GM23338 (cell line): ENCODE measurements around the gene CD28. TPM values are rescaled to one million over a fixed set of nuclear protein-coding genes. Genes with fewer than 3 reads are reported as not detected.
"Not testable (repeated sequence)": the region's sequence is repeated elsewhere in the genome, so short reads cannot be mapped to it uniquely, and the experiment has no call there.

Experiments
- ATAC-seq: fragments of 200-7000 bp; cut with Tn5 transposase; 3 replicates; pipeline ENCODE4 v1.9.1; 2020
- DNase-seq: peaks from one replicate; pipeline ENCODE4 v3.0.0-alpha.2; 2015; ENCODE audit warnings: low spot score
- H2AFZ ChIP-seq: fragments of 200-600 bp; sonication (generic); 2 replicates; pipeline ENCODE4 v1.8.0; 2016; ENCODE audit warnings: antibody characterized with exemption, mild to moderate bottlenecking, moderate library complexity
- H3F3A ChIP-seq: fragments of 200-600 bp; sonication (generic); replicated peaks from 2 replicates; pipeline ENCODE4 v1.8.0; 2017; ENCODE audit warnings: antibody characterized with exemption, mixed run types, low read depth
- H3K27ac ChIP-seq: fragments of 200-600 bp; sonication (generic); 2 replicates; pipeline ENCODE4 v1.6.1; 2016; ENCODE audit warnings: low read depth
- H3K27me3 ChIP-seq: fragments of 200-600 bp; sonication (generic); 2 replicates; pipeline ENCODE4 v1.8.0; 2016; ENCODE audit warnings: mild to moderate bottlenecking, mixed run types, moderate library complexity; ENCODE audit not compliant: insufficient read depth
- H3K36me3 ChIP-seq: fragments of 200-600 bp; sonication (generic); 2 replicates; pipeline ENCODE4 v1.8.0; 2016; ENCODE audit warnings: mild to moderate bottlenecking; ENCODE audit not compliant: insufficient read depth
- H3K4me1 ChIP-seq: fragments of 200-600 bp; sonication (generic); 2 replicates; pipeline ENCODE4 v1.8.0; 2016; ENCODE audit warnings: mild to moderate bottlenecking, moderate library complexity; ENCODE audit not compliant: insufficient read depth
- H3K4me2 ChIP-seq: fragments of 200-600 bp; sonication (generic); 2 replicates; pipeline ENCODE4 v1.7.1; 2017; ENCODE audit warnings: mixed run types
- H3K4me3 ChIP-seq: fragments of 200-600 bp; sonication (generic); 2 replicates; pipeline ENCODE4 v1.6.1; 2016; ENCODE audit warnings: mixed run types
- H3K79me2 ChIP-seq: fragments of 200-600 bp; sonication (generic); replicated peaks from 2 replicates; pipeline ENCODE4 v1.8.0; 2017; ENCODE audit warnings: mild to moderate bottlenecking; ENCODE audit not compliant: insufficient read depth
- H3K9me2 ChIP-seq: fragments of 200-600 bp; sonication (generic); 2 replicates; pipeline ENCODE4 v1.8.0; 2017; ENCODE audit not compliant: insufficient read depth
- H4K20me1 ChIP-seq: fragments of 200-600 bp; sonication (generic); replicated peaks from 2 replicates; pipeline ENCODE4 v1.8.0; 2017; ENCODE audit warnings: mild to moderate bottlenecking; ENCODE audit not compliant: insufficient read depth
- H3K27ac Mint-ChIP-seq: 2 replicates; pipeline ENCODE4 v1.8.0; 2020; ENCODE audit warnings: inconsistent platforms, mild to moderate bottlenecking, moderate library complexity, mixed read lengths
- H3K27me3 Mint-ChIP-seq: 3 replicates; pipeline ENCODE4 v1.8.0; 2022; ENCODE audit warnings: low read depth, mild to moderate bottlenecking, moderate library complexity, mixed read lengths, inconsistent platforms; ENCODE audit not compliant: insufficient read depth, poor library complexity
- H3K36me3 Mint-ChIP-seq: 3 replicates; pipeline ENCODE4 v1.8.0; 2021; ENCODE audit warnings: low read depth, mild to moderate bottlenecking, inconsistent platforms, moderate library complexity, mixed read lengths
- H3K4me1 Mint-ChIP-seq: 3 replicates; pipeline ENCODE4 v1.8.0; 2020; ENCODE audit warnings: mild to moderate bottlenecking, inconsistent platforms, mixed read lengths
- H3K4me3 Mint-ChIP-seq: 3 replicates; pipeline ENCODE4 v1.8.0; 2021; ENCODE audit warnings: moderate library complexity, mild to moderate bottlenecking, inconsistent platforms, mixed read lengths
- H3K9me3 Mint-ChIP-seq: 3 replicates; pipeline ENCODE4 v1.8.0; 2020; ENCODE audit warnings: moderate library complexity, mild to moderate bottlenecking, inconsistent platforms, mixed read lengths
- CREB1 ChIP-seq: fragments of 250-450 bp; sonication (Bioruptor Pico); IDR thresholded peaks from 2 replicates; pipeline ENCODE4 v1.5.0; 2020; ENCODE audit warnings: low read depth, mild to moderate bottlenecking, moderate library complexity
- EZH2phosphoT487 ChIP-seq: fragments of 200-600 bp; sonication (generic); IDR thresholded peaks from one replicate; pipeline ENCODE4 v1.8.1; 2018; ENCODE audit warnings: antibody characterized with exemption; ENCODE audit not compliant: unreplicated experiment
- JUNB ChIP-seq: IDR thresholded peaks from one replicate; pipeline ENCODE4 v1.6.1; 2016; ENCODE audit warnings: antibody characterized with exemption; ENCODE audit not compliant: unreplicated experiment
- NANOG ChIP-seq: IDR thresholded peaks from 2 replicates; pipeline ENCODE4 v1.6.1; 2016; ENCODE audit warnings: antibody characterized with exemption, borderline replicate concordance
- POLR2AphosphoS5 ChIP-seq: IDR thresholded peaks from 2 replicates; pipeline ENCODE4 v1.6.1; 2016; ENCODE audit warnings: antibody characterized with exemption, low read depth
- STAT1 ChIP-seq: IDR thresholded peaks from one replicate; pipeline ENCODE4 v1.6.1; 2016; ENCODE audit warnings: antibody characterized with exemption; ENCODE audit not compliant: unreplicated experiment
- ZNF331 ChIP-seq: fragments of 250-450 bp; sonication (Bioruptor Pico); IDR thresholded peaks from 2 replicates; pipeline ENCODE4 v1.5.0; 2020; ENCODE audit warnings: low read depth, mild to moderate bottlenecking, moderate library complexity
- polyA plus RNA-seq: library from polyadenylated mRNA; unstranded; fragments of >200 nt; fragmentation: Nextera tagmentation; extraction: Ambion mirVana; gene quantifications from 2 replicates; pipeline ENCODE4 v1.2.1, GENCODE V29; 2016
- total RNA-seq: library from RNA; depleted of rRNA; stranded (reverse); fragments of >200 nt; shearing (Covaris generic); gene quantifications from 2 replicates; pipeline ENCODE4 v1.2.3, GENCODE V29; 2014
- TF ChIP-seq, protein P1 (sequence below): fragments of 250-450 bp; sonication (Bioruptor Pico); IDR thresholded peaks from 2 replicates; pipeline ENCODE4 v1.5.0; 2020; ENCODE audit warnings: mild to moderate bottlenecking, moderate library complexity
- TF ChIP-seq, protein P2 (sequence below), 2 experiments: fragments of 200-600 bp in 1 of 2; sonication (generic) in 1 of 2; conservative IDR thresholded peaks; 2 replicates each; pipeline versions ENCODE4 v1.5.1 to v1.6.1; 2016 to 2017; ENCODE audit warnings: antibody characterized with exemption in 2 of 2, low read depth in 2 of 2, mild to moderate bottlenecking in 2 of 2, moderate library complexity in 1 of 2

The CD28 gene
- total and polyA plus RNA-seq, 2 experiments from 2014 or later: not detected

DNA sequence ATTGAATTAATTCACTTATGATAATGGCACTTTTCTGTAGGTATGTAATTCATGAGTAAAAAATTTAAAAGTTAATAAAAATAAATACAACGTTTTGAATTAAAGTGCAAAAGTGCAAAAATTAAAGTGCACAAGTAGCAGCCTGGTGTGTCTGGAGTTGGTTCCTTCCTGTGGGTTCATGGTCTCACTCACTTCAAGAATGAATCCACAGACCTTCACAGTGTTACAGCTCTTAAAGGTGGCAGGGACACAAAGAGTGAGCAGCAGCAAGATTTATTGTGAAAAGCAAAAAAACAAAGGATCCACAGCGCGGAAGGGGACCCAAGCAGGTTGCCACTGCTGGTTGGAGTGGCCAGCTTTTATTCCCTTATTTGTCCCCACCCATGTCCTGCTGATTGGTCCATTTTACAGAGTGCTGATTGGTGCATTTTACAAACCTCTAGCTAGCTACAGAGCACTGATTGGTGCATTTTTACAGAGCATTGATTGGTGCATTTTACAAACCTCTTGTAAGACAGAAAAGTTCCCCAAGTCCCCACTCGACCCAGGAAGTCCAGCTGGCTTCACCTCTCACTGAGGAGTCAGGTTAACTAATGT, 73.1 kb downstream of the CD28 start:
- not testable (repeated sequence) for H3K4me1 ChIP-seq, H3K4me3 Mint-ChIP-seq, H3K4me1 Mint-ChIP-seq, DNase-seq, H3K27me3 ChIP-seq, H3F3A ChIP-seq, H3K36me3 ChIP-seq, H3K27ac Mint-ChIP-seq, H3K27me3 Mint-ChIP-seq, H3K79me2 ChIP-seq, H3K27ac ChIP-seq, H3K4me3 ChIP-seq, H3K9me2 ChIP-seq, H2AFZ ChIP-seq, H3K36me3 Mint-ChIP-seq, H3K4me2 ChIP-seq, ATAC-seq, H3K9me3 Mint-ChIP-seq, H4K20me1 ChIP-seq

DNA sequence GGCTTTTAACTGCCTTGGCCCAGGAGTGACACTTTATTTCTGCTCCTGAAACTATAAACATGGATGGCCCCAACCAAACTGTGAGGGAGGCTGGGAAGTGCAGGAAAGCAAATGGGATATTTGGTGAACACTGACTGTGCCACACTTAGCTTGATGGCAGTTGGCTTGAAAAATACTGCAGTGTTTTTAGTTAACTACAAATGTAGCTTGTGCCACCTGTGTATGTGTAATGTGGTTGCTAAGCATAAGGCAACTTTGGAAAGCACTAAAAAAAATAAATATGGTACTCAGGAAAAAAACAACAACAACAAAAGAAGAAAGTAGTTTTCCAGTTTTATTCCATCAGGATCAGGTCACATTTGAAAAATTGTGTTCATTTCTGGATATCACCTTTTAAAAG, 73.8 kb downstream of the CD28 start:
- Histone ChIP-seq H3K4me2 (no peak overlapping the region), H3K9me2 (no peaks in the 10 kb centered on the region), H3K4me3 (no peak overlapping the region), H3K27me3 (no peaks in the 10 kb centered on the region), H3K79me2 (no peaks in the 10 kb centered on the region), H3F3A (no peaks in the 10 kb centered on the region), H3K27ac (no peak overlapping the region), H4K20me1 (no peaks in the 10 kb centered on the region), H2AFZ (no peak overlapping the region), H3K36me3 (no peaks in the 10 kb centered on the region), H3K4me1 (no peaks in the 10 kb centered on the region)
- H3K27me3 Mint-ChIP-seq: peaks cover 3% of the 10 kb centered on the region
- H3K4me1 Mint-ChIP-seq: no peaks in the 10 kb centered on the region
- H3K9me3 Mint-ChIP-seq: peaks cover 5% of the 10 kb centered on the region; the same call in 1 of the 3 replicates
- TF ChIP-seq POLR2AphosphoS5: no peak
- TF ChIP-seq EZH2phosphoT487: no peak
- no peak for TF ChIP-seq NANOG
- no peak for TF ChIP-seq STAT1
- no peak for TF ChIP-seq CREB1 (CRISPR knock-in tag)
- DNase-seq (no peak), ATAC-seq (no peak)
- no peaks in the 10 kb centered on the region; the same call in 2 of the 3 replicates for H3K36me3 Mint-ChIP-seq
- no peak overlapping the region for H3K27ac Mint-ChIP-seq
- no peak overlapping the region for H3K4me3 Mint-ChIP-seq

DNA sequence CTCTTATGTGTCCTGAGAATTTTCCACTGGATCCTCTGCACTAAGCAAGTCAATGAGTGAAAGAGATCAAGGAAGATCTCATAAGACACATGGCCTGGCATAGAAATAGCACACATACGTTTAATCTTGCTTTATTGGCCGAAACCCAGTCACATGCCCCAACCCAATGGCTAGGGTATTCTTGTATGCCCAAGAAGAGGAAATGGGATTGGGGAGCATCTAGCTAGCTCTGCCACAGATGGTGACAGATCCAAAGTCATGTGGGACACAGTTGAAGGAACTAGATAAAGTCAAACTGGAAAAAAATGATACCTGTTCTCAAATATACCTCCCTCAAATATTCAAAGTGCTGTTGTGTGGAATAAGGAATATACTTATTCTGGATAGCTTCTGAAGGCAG, 74.7 kb downstream of the CD28 start:
- H4K20me1 ChIP-seq: no peaks in the 10 kb centered on the region
- no peaks in the 10 kb centered on the region for H3K79me2 ChIP-seq
- H3K27ac ChIP-seq: no peak overlapping the region
- no peaks in the 10 kb centered on the region for H3K9me2 ChIP-seq
- no peak overlapping the region for H3K27ac Mint-ChIP-seq
- no peaks in the 10 kb centered on the region for H3K36me3 ChIP-seq
- ATAC-seq (no peak), DNase-seq (no peak)
- no peaks in the 10 kb centered on the region for H3K4me1 ChIP-seq
- H3K4me3 ChIP-seq: no peak overlapping the region
- no peaks in the 10 kb centered on the region for H3K27me3 ChIP-seq
- no peaks in the 10 kb centered on the region; the same call in 2 of the 3 replicates for H3K4me1 Mint-ChIP-seq
- H3K9me3 Mint-ChIP-seq: peaks cover 5% of the 10 kb centered on the region; the same call in 1 of the 3 replicates
- H3K4me2 ChIP-seq: no peak overlapping the region
- peaks cover 3% of the 10 kb centered on the region for H3K27me3 Mint-ChIP-seq
- H3K4me3 Mint-ChIP-seq: no peak overlapping the region
- H2AFZ ChIP-seq: 0 out of 2 replicates have a peak overlapping the region, but pooled peaks have one; percentile 8
- no peaks in the 10 kb centered on the region; the same call in 2 of the 3 replicates for H3K36me3 Mint-ChIP-seq
- H3F3A ChIP-seq: no peaks in the 10 kb centered on the region
- TF ChIP-seq STAT1 (no peak), NANOG (no peak), ZNF331 (no peak), JUNB (no peak), EZH2phosphoT487 (no peak)
- TF ChIP-seq, protein P1, sequence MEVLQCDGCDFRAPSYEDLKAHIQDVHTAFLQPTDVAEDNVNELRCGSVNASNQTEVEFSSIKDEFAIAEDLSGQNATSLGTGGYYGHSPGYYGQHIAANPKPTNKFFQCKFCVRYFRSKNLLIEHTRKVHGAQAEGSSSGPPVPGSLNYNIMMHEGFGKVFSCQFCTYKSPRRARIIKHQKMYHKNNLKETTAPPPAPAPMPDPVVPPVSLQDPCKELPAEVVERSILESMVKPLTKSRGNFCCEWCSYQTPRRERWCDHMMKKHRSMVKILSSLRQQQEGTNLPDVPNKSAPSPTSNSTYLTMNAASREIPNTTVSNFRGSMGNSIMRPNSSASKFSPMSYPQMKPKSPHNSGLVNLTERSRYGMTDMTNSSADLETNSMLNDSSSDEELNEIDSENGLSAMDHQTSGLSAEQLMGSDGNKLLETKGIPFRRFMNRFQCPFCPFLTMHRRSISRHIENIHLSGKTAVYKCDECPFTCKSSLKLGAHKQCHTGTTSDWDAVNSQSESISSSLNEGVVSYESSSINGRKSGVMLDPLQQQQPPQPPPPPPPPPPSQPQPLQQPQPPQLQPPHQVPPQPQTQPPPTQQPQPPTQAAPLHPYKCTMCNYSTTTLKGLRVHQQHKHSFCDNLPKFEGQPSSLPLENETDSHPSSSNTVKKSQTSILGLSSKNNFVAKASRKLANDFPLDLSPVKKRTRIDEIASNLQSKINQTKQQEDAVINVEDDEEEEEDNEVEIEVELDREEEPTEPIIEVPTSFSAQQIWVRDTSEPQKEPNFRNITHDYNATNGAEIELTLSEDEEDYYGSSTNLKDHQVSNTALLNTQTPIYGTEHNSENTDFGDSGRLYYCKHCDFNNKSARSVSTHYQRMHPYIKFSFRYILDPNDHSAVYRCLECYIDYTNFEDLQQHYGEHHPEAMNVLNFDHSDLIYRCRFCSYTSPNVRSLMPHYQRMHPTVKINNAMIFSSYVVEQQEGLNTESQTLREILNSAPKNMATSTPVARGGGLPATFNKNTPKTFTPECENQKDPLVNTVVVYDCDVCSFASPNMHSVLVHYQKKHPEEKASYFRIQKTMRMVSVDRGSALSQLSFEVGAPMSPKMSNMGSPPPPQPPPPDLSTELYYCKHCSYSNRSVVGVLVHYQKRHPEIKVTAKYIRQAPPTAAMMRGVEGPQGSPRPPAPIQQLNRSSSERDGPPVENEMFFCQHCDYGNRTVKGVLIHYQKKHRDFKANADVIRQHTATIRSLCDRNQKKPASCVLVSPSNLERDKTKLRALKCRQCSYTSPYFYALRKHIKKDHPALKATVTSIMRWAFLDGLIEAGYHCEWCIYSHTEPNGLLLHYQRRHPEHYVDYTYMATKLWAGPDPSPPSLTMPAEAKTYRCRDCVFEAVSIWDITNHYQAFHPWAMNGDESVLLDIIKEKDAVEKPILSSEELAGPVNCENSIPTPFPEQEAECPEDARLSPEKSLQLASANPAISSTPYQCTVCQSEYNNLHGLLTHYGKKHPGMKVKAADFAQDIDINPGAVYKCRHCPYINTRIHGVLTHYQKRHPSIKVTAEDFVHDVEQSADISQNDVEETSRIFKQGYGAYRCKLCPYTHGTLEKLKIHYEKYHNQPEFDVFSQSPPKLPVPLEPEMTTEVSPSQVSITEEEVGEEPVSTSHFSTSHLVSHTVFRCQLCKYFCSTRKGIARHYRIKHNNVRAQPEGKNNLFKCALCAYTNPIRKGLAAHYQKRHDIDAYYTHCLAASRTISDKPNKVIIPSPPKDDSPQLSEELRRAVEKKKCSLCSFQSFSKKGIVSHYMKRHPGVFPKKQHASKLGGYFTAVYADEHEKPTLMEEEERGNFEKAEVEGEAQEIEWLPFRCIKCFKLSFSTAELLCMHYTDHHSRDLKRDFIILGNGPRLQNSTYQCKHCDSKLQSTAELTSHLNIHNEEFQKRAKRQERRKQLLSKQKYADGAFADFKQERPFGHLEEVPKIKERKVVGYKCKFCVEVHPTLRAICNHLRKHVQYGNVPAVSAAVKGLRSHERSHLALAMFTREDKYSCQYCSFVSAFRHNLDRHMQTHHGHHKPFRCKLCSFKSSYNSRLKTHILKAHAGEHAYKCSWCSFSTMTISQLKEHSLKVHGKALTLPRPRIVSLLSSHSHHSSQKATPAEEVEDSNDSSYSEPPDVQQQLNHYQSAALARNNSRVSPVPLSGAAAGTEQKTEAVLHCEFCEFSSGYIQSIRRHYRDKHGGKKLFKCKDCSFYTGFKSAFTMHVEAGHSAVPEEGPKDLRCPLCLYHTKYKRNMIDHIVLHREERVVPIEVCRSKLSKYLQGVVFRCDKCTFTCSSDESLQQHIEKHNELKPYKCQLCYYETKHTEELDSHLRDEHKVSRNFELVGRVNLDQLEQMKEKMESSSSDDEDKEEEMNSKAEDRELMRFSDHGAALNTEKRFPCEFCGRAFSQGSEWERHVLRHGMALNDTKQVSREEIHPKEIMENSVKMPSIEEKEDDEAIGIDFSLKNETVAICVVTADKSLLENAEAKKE: no peak
- TF ChIP-seq, protein P2, sequence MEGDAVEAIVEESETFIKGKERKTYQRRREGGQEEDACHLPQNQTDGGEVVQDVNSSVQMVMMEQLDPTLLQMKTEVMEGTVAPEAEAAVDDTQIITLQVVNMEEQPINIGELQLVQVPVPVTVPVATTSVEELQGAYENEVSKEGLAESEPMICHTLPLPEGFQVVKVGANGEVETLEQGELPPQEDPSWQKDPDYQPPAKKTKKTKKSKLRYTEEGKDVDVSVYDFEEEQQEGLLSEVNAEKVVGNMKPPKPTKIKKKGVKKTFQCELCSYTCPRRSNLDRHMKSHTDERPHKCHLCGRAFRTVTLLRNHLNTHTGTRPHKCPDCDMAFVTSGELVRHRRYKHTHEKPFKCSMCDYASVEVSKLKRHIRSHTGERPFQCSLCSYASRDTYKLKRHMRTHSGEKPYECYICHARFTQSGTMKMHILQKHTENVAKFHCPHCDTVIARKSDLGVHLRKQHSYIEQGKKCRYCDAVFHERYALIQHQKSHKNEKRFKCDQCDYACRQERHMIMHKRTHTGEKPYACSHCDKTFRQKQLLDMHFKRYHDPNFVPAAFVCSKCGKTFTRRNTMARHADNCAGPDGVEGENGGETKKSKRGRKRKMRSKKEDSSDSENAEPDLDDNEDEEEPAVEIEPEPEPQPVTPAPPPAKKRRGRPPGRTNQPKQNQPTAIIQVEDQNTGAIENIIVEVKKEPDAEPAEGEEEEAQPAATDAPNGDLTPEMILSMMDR (conservative IDR thresholded peaks at IDR 0.05; ENCODE audit: low read depth in 2 of 2): no peak
